B cell (primary cell): ENCODE measurements around the gene SMURF1. TPM values are rescaled to one million over a fixed set of nuclear protein-coding genes. Genes with fewer than 3 reads are reported as not detected.

Experiments
- ATAC-seq: fragments of 200-7000 bp; cut with Tn5 transposase; one replicate; pipeline ENCODE4 v1.10.0; 2021; ENCODE audit warnings: low read depth, mild to moderate bottlenecking, moderate number of reproducible peaks, moderate library complexity
- CTCF ChIA-PET: fragments of 350-600 bp; sonication (Branson Sonifier 250); formaldehyde crosslinking; loops from one replicate; lab custom pipeline; 2021; ENCODE audit warnings: antibody characterized with exemption, inconsistent platforms; lab: Charles Lee
- POLR2A ChIA-PET: fragments of 350-600 bp; sonication (Branson Sonifier 250); formaldehyde crosslinking; loops from one replicate; lab custom pipeline; 2021; ENCODE audit warnings: antibody characterized with exemption; lab: Charles Lee
- DNase-seq: peaks from one replicate; pipeline ENCODE4 v3.0.0; 2013
- H2AFZ ChIP-seq: 2 replicates; pipeline ENCODE4 v1.6.1; 2012; ENCODE audit warnings: mild to moderate bottlenecking, low read depth, low read length; ENCODE audit not compliant: insufficient read depth, poor library complexity, severe bottlenecking
- H3K27ac ChIP-seq, 2 donors: 1 replicate in 1 of 2; 2 replicates in 1 of 2; pipeline ENCODE4 v1.5.1; 2012 to 2013; ENCODE audit warnings: low read length in 2 of 2, mild to moderate bottlenecking in 2 of 2, moderate library complexity in 1 of 2
- H3K27me3 ChIP-seq, 4 experiments: fragments of 200-600 bp in 1 of 4; sonication (generic) in 1 of 4; replicated peaks in 1 of 4; 1 replicate in 2 of 4; 2 replicates in 2 of 4; pipeline versions ENCODE4 v1.6.1 to v1.7.0; 2013 to 2016; ENCODE audit warnings: low read length in 3 of 4, mild to moderate bottlenecking in 2 of 4, mixed read lengths in 1 of 4, moderate library complexity in 1 of 4; ENCODE audit not compliant: insufficient read depth in 4 of 4, control insufficient read depth in 3 of 4; ENCODE audit errors: control extremely low read depth in 1 of 4
- H3K36me3 ChIP-seq, 2 experiments: replicated peaks in 1 of 2; 1 replicate in 1 of 2; 2 replicates in 1 of 2; pipeline versions ENCODE4 v1.6.1 to v1.7.1; 2013; ENCODE audit warnings: low read length in 1 of 2; ENCODE audit not compliant: insufficient read depth in 2 of 2, control insufficient read depth in 1 of 2; ENCODE audit errors: control extremely low read depth in 1 of 2, extremely low read depth in 1 of 2
- H3K4me1 ChIP-seq, 2 donors: fragments of 200-600 bp in 1 of 2; sonication (generic) in 1 of 2; 1 replicate in 1 of 2; 2 replicates in 1 of 2; pipeline versions ENCODE4 v1.5.1 to v1.6.1; 2013 to 2017; ENCODE audit warnings: low read length in 2 of 2; ENCODE audit not compliant: control insufficient read depth in 2 of 2, insufficient read depth in 2 of 2
- H3K4me2 ChIP-seq: replicated peaks from 2 replicates; pipeline ENCODE3; 2012; ENCODE audit warnings: mild to moderate bottlenecking, low read depth, low read length; ENCODE audit not compliant: poor library complexity, severe bottlenecking
- H3K4me3 ChIP-seq, 5 experiments: fragments of 200-600 bp in 1 of 5; sonication (generic) in 1 of 5; 1 replicate in 3 of 5; 2 replicates in 2 of 5; pipeline versions ENCODE4 v1.5.1 to v1.7.0; 2011 to 2016; ENCODE audit warnings: low read length in 4 of 5, mild to moderate bottlenecking in 4 of 5, low read depth in 2 of 5, control low read depth in 1 of 5, moderate library complexity in 1 of 5; ENCODE audit not compliant: insufficient read depth in 1 of 5; ENCODE audit errors: control extremely low read depth in 1 of 5, extremely low read depth in 1 of 5
- H3K79me2 ChIP-seq: fragments of 200-600 bp; sonication (generic); one replicate; pipeline ENCODE4 v1.6.0; 2016; ENCODE audit warnings: low read length; ENCODE audit not compliant: control insufficient read depth, insufficient read depth
- H3K9ac ChIP-seq: fragments of 200-600 bp; sonication (generic); 2 replicates; pipeline ENCODE4 v1.6.1; 2017; ENCODE audit warnings: mild to moderate bottlenecking, low read length, moderate library complexity
- H3K9me3 ChIP-seq, 3 donors: one replicate each; pipeline versions ENCODE4 v1.6.1 to v1.7.1; 2013; ENCODE audit warnings: low read length in 2 of 3; ENCODE audit not compliant: control insufficient read depth in 2 of 3, insufficient read depth in 1 of 3; ENCODE audit errors: control extremely low read depth in 1 of 3
- H4K20me1 ChIP-seq: 2 replicates; pipeline ENCODE4 v1.6.0; 2012; ENCODE audit warnings: mild to moderate bottlenecking, low read length; ENCODE audit not compliant: insufficient read depth, control insufficient read depth, poor library complexity, severe bottlenecking
- H3K27ac Mint-ChIP-seq: one replicate; pipeline ENCODE4 v1.8.0; 2021; ENCODE audit warnings: mixed read lengths
- H3K27me3 Mint-ChIP-seq: one replicate; pipeline ENCODE4 v1.8.0; 2021; ENCODE audit warnings: mixed read lengths
- H3K4me1 Mint-ChIP-seq: one replicate; pipeline ENCODE4 v1.8.0; 2021; ENCODE audit warnings: mixed read lengths
- H3K4me3 Mint-ChIP-seq: one replicate; pipeline ENCODE4 v1.8.0; 2021; ENCODE audit warnings: mixed read lengths
- H3K9me3 Mint-ChIP-seq: one replicate; pipeline ENCODE4 v1.8.0; 2022; ENCODE audit warnings: mixed read lengths; ENCODE audit not compliant: insufficient read depth
- CTCF ChIP-seq: fragments of 200-600 bp; IDR thresholded peaks from one replicate; pipeline ENCODE4 v1.8.0; 2022; ENCODE audit warnings: antibody characterized with exemption, mild to moderate bottlenecking
- EZH2 ChIP-seq: IDR thresholded peaks from 2 replicates; pipeline ENCODE4 v1.6.1; 2012; ENCODE audit warnings: borderline replicate concordance, low read depth, mild to moderate bottlenecking, moderate library complexity, low read length; ENCODE audit not compliant: insufficient read depth, poor library complexity, severe bottlenecking
- WGBS: methylation state at CpG from one replicate; pipeline ENCODE4 v1.1.5; 2013; ENCODE audit warnings: missing lambda C conversion rate; ENCODE audit not compliant: insufficient coverage; 5-methylcytosine and 5-hydroxymethylcytosine counted together
- intact Hi-C: fragments of 100-400 bp; cut with micrococcal nuclease; formaldehyde crosslinking; loops from one replicate; pipeline ENCODE4 v1.10.0; 2022
- polyA plus RNA-seq: library from polyadenylated mRNA; depleted of rRNA; stranded (reverse); fragments of >200 nt; gene quantifications from 2 replicates; pipeline ENCODE4 v1.2.3, GENCODE V29; 2012
- total RNA-seq, 2 donors: library from RNA; stranded (reverse); fragments of 120-200 nt in 1 of 2; gene quantifications; 1 replicate in 1 of 2; 2 replicates in 1 of 2; pipeline versions ENCODE4 v1.2.3 to v1.2.4, GENCODE V29; 2013 to 2022

The SMURF1 gene
- total and polyA plus RNA-seq, 2 donors (not counting 1 experiment from before 2014, with no cell fraction given), result 7.5 to 28.6 TPM

- peaks cover 22% of the 10 kb centered on the region for H3K4me1 Mint-ChIP-seq
Measured at GRCh38 chr7:99086532-99086931, 57.4 kb downstream of the SMURF1 start.

GRCh38 chr7:99083733-99084132 is 60.2 kb downstream of the SMURF1 start:
- Histone ChIP-seq H3K4me1 (peaks cover 0 to 6% of the 10 kb centered on the region in 2 donors), H3K4me2 (no peak overlapping the region), H3K9ac (no peak overlapping the region), H3K27ac (no peak overlapping the region), H3K36me3 (peaks cover 3 to 5% of the 10 kb centered on the region in 2 experiments), H3K4me3 (no peak overlapping the region), H3K9me3 (peaks cover 0 to 3% (median 0%) of the 10 kb centered on the region in 3 donors), H2AFZ (no peak overlapping the region), H3K27me3 (no peaks in the 10 kb centered on the region), H3K79me2 (peaks cover 65% of the 10 kb centered on the region), H4K20me1 (peaks cover 45% of the 10 kb centered on the region)
- POLR2A ChIA-PET, result no interaction called here
- no peak for DNase-seq
- Mint-ChIP-seq H3K27ac (no peak overlapping the region), H3K9me3 (peaks cover 3% of the 10 kb centered on the region), H3K4me3 (no peak overlapping the region), H3K4me1 (peaks cover 33% of the 10 kb centered on the region), H3K27me3 (no peaks in the 10 kb centered on the region)
- no peak for ATAC-seq
- intact Hi-C loops, result no loop called here
- CTCF ChIA-PET, result no interaction called here
- TF ChIP-seq CTCF, result no peak
- TF ChIP-seq EZH2, result no peak
- WGBS, result 97% methylated on average over 3 of the region's 3 CpGs

More at GRCh38 chr7:99086532-99086931, 57.4 kb downstream of the SMURF1 start:
- ATAC-seq, result no peak
- H4K20me1 ChIP-seq, result peaks cover 48% of the 10 kb centered on the region
- no peak for TF ChIP-seq EZH2
- no peak for TF ChIP-seq CTCF
- H3K4me3 ChIP-seq, result no peak overlapping the region
- Mint-ChIP-seq H3K27ac (no peak overlapping the region), H3K9me3 (peaks cover 3% of the 10 kb centered on the region), H3K4me3 (no peak overlapping the region), H3K27me3 (no peaks in the 10 kb centered on the region)
- H2AFZ ChIP-seq, result no peak overlapping the region
- H3K9me3 ChIP-seq, result peaks cover 0 to 3% (median 0%) of the 10 kb centered on the region in 3 donors
- DNase-seq, result no peak
- intact Hi-C loops, result no loop called here
- no peaks in the 10 kb centered on the region for H3K4me1 ChIP-seq
- no peaks in the 10 kb centered on the region for H3K27me3 ChIP-seq
- H3K79me2 ChIP-seq, result peaks cover 56% of the 10 kb centered on the region
- ChIA-PET CTCF (no interaction called here), POLR2A (no interaction called here)
- H3K9ac ChIP-seq, result no peak overlapping the region
- H3K4me2 ChIP-seq, result no peak overlapping the region
- peaks cover 0 to 3% of the 10 kb centered on the region in 2 experiments for H3K36me3 ChIP-seq
- H3K27ac ChIP-seq, result no peak overlapping the region
- whole genome bisulfite sequencing, result 94% methylated on average over 3 of the region's 5 CpGs
